Adrenal gland (tissue), 12 donors: Measurements from ENCODE around the gene DIAPH3. TPM values are rescaled to one million over a fixed set of nuclear protein-coding genes. Genes with fewer than 3 reads are reported as not detected.
A peak's percentile ranks its signal among the peaks of the same experiment; 100 is the strongest.

Source experiments
- DNase-seq, 7 donors: peaks; one replicate each; pipeline ENCODE4 v3.0.0-alpha.2; 2019 to 2020
- H3K27ac ChIP-seq, 5 donors: fragments of 200-600 bp; sonication (generic) in 4 of 5; 1 replicate in 3 of 5; 2 replicates in 2 of 5; pipeline versions ENCODE4 v1.5.1 to v1.8.0; 2016 to 2020; ENCODE audit warnings: mild to moderate bottlenecking in 1 of 5
- H3K27me3 ChIP-seq: fragments of 200-600 bp; 2 replicates; pipeline ENCODE4 v1.8.0; 2021
- H3K36me3 ChIP-seq, 2 donors: fragments of 200-600 bp; replicated peaks in 1 of 2; 1 replicate in 1 of 2; 2 replicates in 1 of 2; pipeline versions ENCODE4 v1.5.1 to v1.8.0; 2018 to 2022
- H3K4me1 ChIP-seq, 2 donors: fragments of 200-600 bp; replicated peaks in 1 of 2; 1 replicate in 1 of 2; 2 replicates in 1 of 2; pipeline versions ENCODE4 v1.5.1 to v1.8.0; 2018 to 2021
- H3K4me3 ChIP-seq, 4 donors: fragments of 200-600 bp; sonication (generic) in 3 of 4; one replicate each; pipeline ENCODE4 v1.5.1; 2016 to 2018
- H3K9me3 ChIP-seq, 3 donors: fragments of 200-600 bp; sonication (generic) in 1 of 3; replicated peaks in 1 of 3; 1 replicate in 2 of 3; 2 replicates in 1 of 3; pipeline versions ENCODE4 v1.5.1 to v1.8.0; 2016 to 2021
- POLR2A ChIP-seq, 2 donors: fragments of 450-650 bp; IDR thresholded peaks; one replicate each; pipeline ENCODE4 v1.6.1; 2017; ENCODE audit warnings: antibody characterized with exemption in 2 of 2, mild to moderate bottlenecking in 2 of 2, moderate library complexity in 1 of 2
- whole genome bisulfite sequencing, 4 donors: extraction: QIAGEN DNeasy Blood & Tissue Kit in 2 of 4; methylation state at CpG; one replicate each; pipeline versions ENCODE4 v1.1.5 to v1.1.7; 2013 to 2017; 5-methylcytosine and 5-hydroxymethylcytosine counted together
- intact Hi-C, 2 donors: fragments of 100-400 bp; cut with DNase I; formaldehyde crosslinking; loops; one replicate each; pipeline versions ENCODE4 v1.14.1 to v1.15.0; 2022 to 2023
- polyA plus RNA-seq, 3 donors: library from polyadenylated mRNA; stranded (reverse); fragments of 200-250 nt in 2 of 3; fragments of 350-450 nt in 1 of 3; fragmentation: Illumina TruSeq in 1 of 3; extraction: RNeasy Lipid Tissue Mini Kit (QIAGEN cat#74804) in 1 of 3; gene quantifications; one replicate each; pipeline ENCODE4 v1.2.3, GENCODE V29; 2013 to 2014
- total RNA-seq, 9 donors: library from RNA; depleted of rRNA in 4 of 9; stranded (reverse); fragments of >200 nt in 4 of 9; fragments of 120-200 nt in 1 of 9; fragmentation: NEBNext Ultra II Directional in 1 of 9; extraction: Animal tissue kit (Norgen Biotek cat#: 25700) in 1 of 9; gene quantifications; one replicate each; pipeline versions ENCODE4 v1.1.0 to v1.2.4, GENCODE V29; 2013 to 2023
- TF ChIP-seq, protein P1 (sequence below), 6 experiments: fragments of 450-650 bp in 4 of 6; fragments of 200-600 bp in 2 of 6; sonication (generic) in 1 of 6; IDR thresholded peaks; 1 replicate in 5 of 6; 2 replicates in 1 of 6; pipeline versions ENCODE4 v1.5.1 to v1.8.0; 2016 to 2021; ENCODE audit warnings: antibody characterized with exemption in 6 of 6, mild to moderate bottlenecking in 2 of 6, moderate library complexity in 1 of 6
- donor health status: healthy with polysubstance abuse.
- donor health status: Bipolar disorder and iron deficiency.
- donor health status: DM: yes; HTN: yes; CAD: no.
- donor health status: DM: no; HTN: no; CAD: no.
- donor health status: DM: no; HTN: no; CAD: no.
- donor health status: DM: yes; HTN: yes; CAD: no.

The DIAPH3 gene
- total and polyA plus RNA-seq, 12 donors = 0.07 to 4.2 (median 0.42) TPM; not detected in 3

DNA sequence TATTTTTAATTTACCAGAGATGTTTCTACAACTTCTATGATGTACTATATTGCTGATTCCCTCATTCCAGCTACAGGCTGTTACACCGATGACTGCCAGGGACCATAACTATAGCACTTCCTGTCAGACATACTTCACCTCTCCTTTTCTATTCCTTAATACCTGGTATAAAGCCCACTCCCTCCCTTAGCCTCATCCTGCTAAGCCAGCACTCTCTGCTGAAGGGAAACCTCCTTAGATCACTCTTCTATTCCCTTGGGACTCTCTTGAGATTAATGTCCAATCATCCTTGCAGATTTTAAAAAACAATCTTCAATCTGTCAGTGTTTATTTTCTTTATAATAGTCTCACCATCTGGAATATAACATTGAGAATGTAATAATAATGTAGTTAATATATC, 127.9 kb downstream of the DIAPH3 start:
- no peak overlapping the region for H3K4me3 ChIP-seq
- no peaks in the 10 kb centered on the region for H3K36me3 ChIP-seq
- TF ChIP-seq POLR2A (IDR thresholded peaks at IDR 0.05) = no peak
- TF ChIP-seq, protein P1, sequence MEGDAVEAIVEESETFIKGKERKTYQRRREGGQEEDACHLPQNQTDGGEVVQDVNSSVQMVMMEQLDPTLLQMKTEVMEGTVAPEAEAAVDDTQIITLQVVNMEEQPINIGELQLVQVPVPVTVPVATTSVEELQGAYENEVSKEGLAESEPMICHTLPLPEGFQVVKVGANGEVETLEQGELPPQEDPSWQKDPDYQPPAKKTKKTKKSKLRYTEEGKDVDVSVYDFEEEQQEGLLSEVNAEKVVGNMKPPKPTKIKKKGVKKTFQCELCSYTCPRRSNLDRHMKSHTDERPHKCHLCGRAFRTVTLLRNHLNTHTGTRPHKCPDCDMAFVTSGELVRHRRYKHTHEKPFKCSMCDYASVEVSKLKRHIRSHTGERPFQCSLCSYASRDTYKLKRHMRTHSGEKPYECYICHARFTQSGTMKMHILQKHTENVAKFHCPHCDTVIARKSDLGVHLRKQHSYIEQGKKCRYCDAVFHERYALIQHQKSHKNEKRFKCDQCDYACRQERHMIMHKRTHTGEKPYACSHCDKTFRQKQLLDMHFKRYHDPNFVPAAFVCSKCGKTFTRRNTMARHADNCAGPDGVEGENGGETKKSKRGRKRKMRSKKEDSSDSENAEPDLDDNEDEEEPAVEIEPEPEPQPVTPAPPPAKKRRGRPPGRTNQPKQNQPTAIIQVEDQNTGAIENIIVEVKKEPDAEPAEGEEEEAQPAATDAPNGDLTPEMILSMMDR (IDR thresholded peaks at IDR 0.05) = no peak
- intact Hi-C loops = no loop called here
- H3K4me1 ChIP-seq = no peaks in the 10 kb centered on the region
- no peak overlapping the region for H3K27ac ChIP-seq
- H3K9me3 ChIP-seq = no peaks in the 10 kb centered on the region
- 91 to 100% (median 97%) methylated on average over 1 of the region's 1 CpG for WGBS, 4 donors
- no peaks in the 10 kb centered on the region for H3K27me3 ChIP-seq
- DNase-seq = no peak

DNA sequence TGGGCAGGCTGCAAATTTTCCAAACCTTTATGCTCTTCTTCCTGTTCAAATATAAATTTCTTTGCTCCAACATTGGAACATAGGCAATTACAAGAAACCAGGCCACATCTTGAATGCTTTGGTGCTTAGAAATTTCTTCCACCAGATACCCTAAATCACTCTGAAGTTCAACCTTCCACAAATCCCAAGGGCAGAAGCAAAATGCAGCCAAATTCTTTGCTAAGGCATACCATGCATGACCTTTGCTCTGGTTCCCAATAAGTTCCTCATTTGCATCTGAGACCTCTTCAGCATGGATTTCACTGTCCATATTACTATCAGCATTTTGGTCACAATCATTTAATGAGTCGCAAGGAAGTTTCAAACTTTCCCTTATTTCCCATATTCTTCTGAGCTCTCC, 130.9 kb downstream of the DIAPH3 start:
- no peaks in the 10 kb centered on the region for H3K4me1 ChIP-seq
- H3K9me3 ChIP-seq = no peaks in the 10 kb centered on the region
- no peak for TF ChIP-seq POLR2A (IDR thresholded peaks at IDR 0.05)
- TF ChIP-seq, protein P1 (IDR thresholded peaks at IDR 0.05) = no peak
- 91 to 94% (median 92%) methylated on average over 1 of the region's 1 CpG for WGBS, 4 donors
- no peak overlapping the region for H3K4me3 ChIP-seq
- H3K27ac ChIP-seq = no peak overlapping the region
- no peaks in the 10 kb centered on the region for H3K36me3 ChIP-seq
- intact Hi-C loops = no loop called here
- DNase-seq = no peak
- H3K27me3 ChIP-seq = no peaks in the 10 kb centered on the region

DNA sequence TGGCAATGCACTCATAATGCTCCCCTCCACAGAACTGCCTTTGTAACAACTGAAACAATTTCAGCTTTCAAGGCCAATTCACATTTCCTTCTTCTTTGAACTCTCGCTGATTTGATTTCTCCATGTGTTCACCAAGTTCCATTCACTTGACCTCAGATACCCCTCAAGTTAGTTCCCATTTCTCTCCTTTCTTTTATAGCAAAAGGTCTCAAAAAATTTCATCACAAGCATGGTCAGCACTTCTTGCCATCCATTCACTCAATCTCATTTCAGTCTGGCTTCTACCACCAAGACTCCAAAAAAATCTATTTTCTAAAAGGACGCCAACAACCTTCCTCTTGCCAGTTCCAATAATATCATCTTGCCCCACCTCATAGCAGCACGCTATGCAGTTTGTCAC, 135.7 kb downstream of the DIAPH3 start:
- Histone ChIP-seq H3K27ac (peak overlapping the region in 1 of 5 donors; percentile 24), H3K4me3 (no peak overlapping the region), H3K36me3 (no peaks in the 10 kb centered on the region), H3K9me3 (no peaks in the 10 kb centered on the region), H3K4me1 (no peaks in the 10 kb centered on the region), H3K27me3 (no peaks in the 10 kb centered on the region)
- WGBS, 4 donors = 70 to 82% (median 77%) methylated on average over 3 of the region's 3 CpGs
- intact Hi-C loops = no loop called here
- DNase-seq = no peak
- no peak for TF ChIP-seq POLR2A (IDR thresholded peaks at IDR 0.05)
- TF ChIP-seq, protein P1 (IDR thresholded peaks at IDR 0.05) = no peak

DNA sequence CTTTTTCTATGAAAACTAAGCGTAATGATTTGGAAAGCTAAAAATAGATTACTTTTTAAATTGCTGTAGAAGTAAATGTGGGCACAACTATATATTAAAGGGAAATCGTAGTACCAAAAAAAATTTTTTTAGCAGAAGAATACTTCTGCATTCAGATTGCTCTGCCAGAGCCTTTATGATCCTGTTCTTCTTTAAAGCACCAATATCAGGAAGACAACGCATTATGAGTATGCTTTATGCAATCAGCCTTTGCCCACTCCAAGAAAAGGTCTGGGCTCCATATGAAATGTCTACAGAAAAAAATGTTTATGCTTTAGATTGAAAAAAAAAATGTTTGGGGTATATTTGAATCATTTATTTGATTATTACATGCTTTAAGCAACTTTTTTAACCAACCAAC, 137.4 kb downstream of the DIAPH3 start:
- no peak for DNase-seq
- Histone ChIP-seq H3K36me3 (no peaks in the 10 kb centered on the region), H3K9me3 (no peaks in the 10 kb centered on the region), H3K27ac (no peak overlapping the region), H3K27me3 (no peaks in the 10 kb centered on the region), H3K4me1 (no peaks in the 10 kb centered on the region), H3K4me3 (no peak overlapping the region)
- TF ChIP-seq, protein P1 (IDR thresholded peaks at IDR 0.05) = no peak
- TF ChIP-seq POLR2A (IDR thresholded peaks at IDR 0.05) = no peak
- 63 to 84% (median 79%) methylated on average over 3 of the region's 3 CpGs for WGBS, 4 donors
- intact Hi-C loops = no loop called here
